H1 (cell line): Measurements from ENCODE around the gene PRKAR2B. TPM values are rescaled to one million over a fixed set of nuclear protein-coding genes. Genes with fewer than 3 reads are reported as not detected.

Experiments
- SUZ12 ChIP-seq: fragments of 200-600 bp; sonication (generic); IDR thresholded peaks from 2 replicates; pipeline ENCODE4 v1.6.1; 2012; ENCODE audit warnings: mild to moderate bottlenecking, inconsistent platforms, low read length, moderate library complexity, mixed read lengths
- polyA plus RNA-seq, 7 experiments: library from polyadenylated mRNA; depleted of rRNA in 3 of 7; stranded (reverse) in 5 of 7; unstranded in 2 of 7; fragments of >200 nt in 5 of 7; fragments of 200-250 nt in 2 of 7; gene quantifications; 1 replicate in 5 of 7; 2 replicates in 1 of 7; 4 replicates in 1 of 7; pipeline versions ENCODE4 v1.2.1 to v1.2.3, GENCODE V29; 2011 to 2013; ENCODE audit warnings: missing spikeins in 2 of 7, mixed read lengths in 2 of 7
- total RNA-seq: library from RNA; stranded (reverse); fragmentation: NEBNext Ultra II Directional; extraction: Animal tissue kit (Norgen Biotek cat#: 25700); gene quantifications from 2 replicates; pipeline ENCODE4 v1.2.1, GENCODE V29; 2021

Gene PRKAR2B
- total and polyA plus RNA-seq, 2 of the 8 experiments (the other 6 are each of a cell fraction or from before 2014, with no cell fraction given) = 10.4 to 37.0 TPM

GRCh38 chr7:107169120-107170050 lies 124.9 kb downstream of the PRKAR2B start (continued):
- TF ChIP-seq SUZ12 = no peak
